ENCODE measurements around the gene TRIP12. TPM values are rescaled to one million over a fixed set of nuclear protein-coding genes. Genes with fewer than 3 reads are reported as not detected.

TRIP12 gene
- total RNA-seq, 1 donor from 2014 or later: 191 TPM

DNA sequence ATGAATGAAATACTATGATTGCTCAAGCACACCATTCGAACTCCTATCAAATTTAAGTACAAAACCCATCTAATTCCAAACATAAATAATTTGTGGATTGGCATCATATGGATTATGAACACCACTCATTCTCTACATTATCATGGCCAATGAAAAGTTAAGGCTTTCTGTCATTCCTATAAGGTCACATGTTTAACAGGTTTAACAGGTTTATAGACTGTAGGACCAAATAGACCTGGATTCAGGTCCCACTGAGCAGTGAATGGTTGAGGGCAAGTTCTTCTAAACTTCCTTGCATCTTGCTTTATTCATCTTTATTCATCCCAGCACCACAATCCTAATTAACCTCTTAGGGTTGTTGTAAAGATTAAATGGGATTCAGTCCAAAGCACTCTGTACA is 33.9 kb upstream of the TRIP12 start:
- TF ChIP-seq CTCF (conservative IDR thresholded peaks at IDR 0.05): no peak
- H3K36me3 Mint-ChIP-seq: no peaks in the 10 kb centered on the region
- H3K9me3 Mint-ChIP-seq: no peaks in the 10 kb centered on the region
- no peak for DNase-seq (ENCODE audit: extremely low spot score, unreplicated experiment)
- H3K27me3 Mint-ChIP-seq: no peaks in the 10 kb centered on the region
- H3K4me1 Mint-ChIP-seq (ENCODE audit: unreplicated experiment): peaks cover 12% of the 10 kb centered on the region
- H3K27ac Mint-ChIP-seq: no peak overlapping the region
- no peak overlapping the region for H3K4me3 Mint-ChIP-seq

GRCh38 chr2:229952256-229952835 is 30.5 kb upstream of the TRIP12 start:
- Mint-ChIP-seq H3K27ac (no peak overlapping the region), H3K27me3 (no peaks in the 10 kb centered on the region), H3K9me3 (no peaks in the 10 kb centered on the region), H3K4me3 (no peak overlapping the region), H3K4me1 (ENCODE audit: unreplicated experiment) (peaks cover 12% of the 10 kb centered on the region), H3K36me3 (no peaks in the 10 kb centered on the region)
- no peak for TF ChIP-seq CTCF (conservative IDR thresholded peaks at IDR 0.05)
- DNase-seq (ENCODE audit: extremely low spot score, unreplicated experiment): no peak

DNA sequence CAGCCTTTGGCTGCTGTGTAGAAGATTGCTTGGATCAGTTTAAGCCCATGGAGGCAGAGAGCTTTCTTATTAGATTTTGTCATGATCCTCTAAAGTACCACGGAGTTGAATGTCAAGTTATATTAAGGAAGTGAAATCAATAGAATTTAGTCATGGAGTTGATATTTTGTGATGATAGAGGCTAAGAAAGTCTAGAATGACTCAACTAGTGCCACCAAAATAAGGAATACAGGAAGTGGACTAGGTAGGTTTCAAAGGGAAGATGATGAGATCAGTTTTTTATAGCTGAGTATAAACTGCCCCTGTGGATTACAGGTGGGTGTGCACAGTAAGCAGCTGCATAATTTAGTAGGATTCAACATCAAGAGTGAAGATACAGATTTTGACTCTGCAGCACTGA is 25.7 kb upstream of the TRIP12 start:
- Mint-ChIP-seq H3K36me3 (no peaks in the 10 kb centered on the region), H3K9me3 (no peaks in the 10 kb centered on the region), H3K4me1 (ENCODE audit: unreplicated experiment) (peaks cover 8% of the 10 kb centered on the region), H3K27ac (no peak overlapping the region), H3K27me3 (no peaks in the 10 kb centered on the region), H3K4me3 (no peak overlapping the region)
- no peak for TF ChIP-seq CTCF (conservative IDR thresholded peaks at IDR 0.05)
- DNase-seq (ENCODE audit: extremely low spot score, unreplicated experiment): no peak

DNA sequence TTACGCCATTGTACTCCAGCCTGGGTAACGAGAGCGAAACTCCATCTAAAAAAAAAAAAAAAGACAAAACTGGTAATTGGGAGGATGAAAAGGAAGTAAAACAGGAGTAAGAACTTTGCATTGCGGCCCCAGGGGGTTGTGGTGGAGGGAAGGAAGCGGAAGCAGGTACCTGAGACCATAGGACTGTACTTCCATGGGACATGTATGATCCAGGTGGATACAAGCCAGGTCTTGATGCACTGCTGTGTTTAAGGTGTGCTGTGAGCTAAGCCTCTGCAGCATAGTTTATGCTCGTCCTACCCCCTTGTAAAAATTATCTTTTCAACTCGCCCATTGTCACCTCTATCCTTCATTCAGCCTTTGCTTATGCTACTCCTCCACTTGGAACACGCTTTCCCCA is 24.2 kb upstream of the TRIP12 start:
- TF ChIP-seq CTCF (conservative IDR thresholded peaks at IDR 0.05): no peak
- H3K4me1 Mint-ChIP-seq (ENCODE audit: unreplicated experiment): peaks cover 8% of the 10 kb centered on the region
- no peak overlapping the region for H3K4me3 Mint-ChIP-seq
- H3K27me3 Mint-ChIP-seq: no peaks in the 10 kb centered on the region
- H3K9me3 Mint-ChIP-seq: no peaks in the 10 kb centered on the region
- no peak overlapping the region for H3K27ac Mint-ChIP-seq
- H3K36me3 Mint-ChIP-seq: no peaks in the 10 kb centered on the region
- no peak for DNase-seq (ENCODE audit: extremely low spot score, unreplicated experiment)

GRCh38 chr2:229943770-229944449 is 22.1 kb upstream of the TRIP12 start:
- H3K27ac Mint-ChIP-seq: peak overlapping the region; percentile 36
- DNase-seq (ENCODE audit: extremely low spot score, unreplicated experiment): no peak
- H3K4me3 Mint-ChIP-seq: no peak overlapping the region
- H3K4me1 Mint-ChIP-seq (ENCODE audit: unreplicated experiment): peaks cover 8% of the 10 kb centered on the region
- no peaks in the 10 kb centered on the region for H3K36me3 Mint-ChIP-seq
- TF ChIP-seq CTCF (conservative IDR thresholded peaks at IDR 0.05): no peak
- H3K9me3 Mint-ChIP-seq: no peaks in the 10 kb centered on the region
- H3K27me3 Mint-ChIP-seq: no peaks in the 10 kb centered on the region
